HepG2 (cell line): ENCODE results near the gene SUSD2. TPM values are rescaled to one million over a fixed set of nuclear protein-coding genes. Genes with fewer than 3 reads are reported as not detected.

Source experiments
- ARNTL ChIP-seq: sonication (generic); formaldehyde crosslinking; IDR thresholded peaks from 2 replicates; pipeline ENCODE4 v1.4.0; 2020; ENCODE audit warnings: mild to moderate bottlenecking, missing genetic modification reagents
- ELF1 ChIP-seq: sonication (generic); formaldehyde crosslinking; IDR thresholded peaks from 2 replicates; pipeline ENCODE4 v1.4.0; 2020; ENCODE audit warnings: missing genetic modification reagents
- FOXM1 ChIP-seq: sonication (generic); formaldehyde crosslinking; IDR thresholded peaks from 2 replicates; pipeline ENCODE4 v1.5.0; 2020; ENCODE audit warnings: missing genetic modification reagents
- HMG20B ChIP-seq: conservative IDR thresholded peaks from 2 replicates; pipeline ENCODE4 v1.6.1; 2016; ENCODE audit warnings: missing genetic modification reagents, missing compliant biosample characterization
- HNF4A ChIP-seq: sonication (generic); formaldehyde crosslinking; IDR thresholded peaks from 2 replicates; pipeline ENCODE4 v1.4.0; 2020; ENCODE audit warnings: missing genetic modification reagents
- KLF13 ChIP-seq: sonication (generic); formaldehyde crosslinking; IDR thresholded peaks from 2 replicates; pipeline ENCODE4 v1.4.0; 2020; ENCODE audit warnings: mild to moderate bottlenecking, missing genetic modification reagents
- MYPOP ChIP-seq: sonication (generic); formaldehyde crosslinking; IDR thresholded peaks from 2 replicates; pipeline ENCODE4 v1.8.1; 2023; ENCODE audit warnings: mild to moderate bottlenecking, moderate library complexity, missing genetic modification reagents
- ONECUT2 ChIP-seq: sonication (generic); formaldehyde crosslinking; IDR thresholded peaks from 2 replicates; pipeline ENCODE4 v1.4.0; 2020; ENCODE audit warnings: missing genetic modification reagents
- POLR2AphosphoS5 ChIP-seq: IDR thresholded peaks from 2 replicates; pipeline ENCODE4 v1.6.1; 2012; ENCODE audit warnings: low read depth, low read length
- RXRA ChIP-seq: sonication (generic); formaldehyde crosslinking; IDR thresholded peaks from 2 replicates; pipeline ENCODE4 v1.5.1; 2020; ENCODE audit warnings: missing genetic modification reagents
- SIX4 ChIP-seq: sonication (generic); formaldehyde crosslinking; IDR thresholded peaks from 2 replicates; pipeline ENCODE4 v1.4.0; 2020; ENCODE audit warnings: missing genetic modification reagents
- SRSF1 ChIP-seq: fragments of 200-400 bp; formaldehyde crosslinking; optimal IDR thresholded peaks from 2 replicates; pipeline ENCODE3; 2017; ENCODE audit warnings: mild to moderate bottlenecking, low read depth, low read length, moderate library complexity
- TFE3 ChIP-seq: IDR thresholded peaks from 2 replicates; pipeline ENCODE4 v1.6.1; 2016
- TOPORS ChIP-seq: sonication (generic); formaldehyde crosslinking; IDR thresholded peaks from 2 replicates; pipeline ENCODE4 v1.8.0; 2023; ENCODE audit warnings: mild to moderate bottlenecking, missing genetic modification reagents
- ZBTB10 ChIP-seq: sonication (generic); formaldehyde crosslinking; IDR thresholded peaks from 2 replicates; pipeline ENCODE4 v1.4.0; 2020; ENCODE audit warnings: missing genetic modification reagents, borderline replicate concordance
- ZBTB2 ChIP-seq: sonication (generic); formaldehyde crosslinking; IDR thresholded peaks from 2 replicates; pipeline ENCODE4 v1.8.0; 2022; ENCODE audit warnings: low read depth, missing genetic modification reagents
- ZFP41 ChIP-seq: sonication (generic); formaldehyde crosslinking; IDR thresholded peaks from 2 replicates; pipeline ENCODE4 v1.4.0; 2020; ENCODE audit warnings: mild to moderate bottlenecking, missing genetic modification reagents, borderline replicate concordance
- ZFP82 ChIP-seq: sonication (generic); formaldehyde crosslinking; IDR thresholded peaks from 2 replicates; pipeline ENCODE4 v1.5.1; 2020; ENCODE audit warnings: mild to moderate bottlenecking, missing genetic modification reagents, borderline replicate concordance
- ZHX1 ChIP-seq: sonication (generic); formaldehyde crosslinking; IDR thresholded peaks from 2 replicates; pipeline ENCODE4 v1.8.1; 2022; ENCODE audit warnings: low read depth, mild to moderate bottlenecking, missing genetic modification reagents
- ZNF484 ChIP-seq: sonication (generic); formaldehyde crosslinking; IDR thresholded peaks from 2 replicates; pipeline ENCODE4 v1.5.1; 2020; ENCODE audit warnings: mild to moderate bottlenecking, low read depth, missing genetic modification reagents, borderline replicate concordance
- ZNF7 ChIP-seq: IDR thresholded peaks from 2 replicates; pipeline ENCODE4 v1.6.1; 2016; ENCODE audit warnings: missing biosample characterization, missing genetic modification reagents
- polyA plus RNA-seq, 8 experiments: library from polyadenylated mRNA; depleted of rRNA in 3 of 8; stranded (reverse) in 7 of 8; unstranded in 1 of 8; fragments of >200 nt; fragmentation: Illumina TruSeq in 4 of 8; extraction: Trizol in 4 of 8; gene quantifications; 2 replicates each; pipeline versions ENCODE4 v1.2.1 to v1.2.3, GENCODE V29; 2011 to 2016; ENCODE audit warnings: low read depth in 4 of 8, missing spikeins in 1 of 8, mixed read lengths in 1 of 8; ENCODE audit not compliant: insufficient read depth in 1 of 8
- total RNA-seq, 5 experiments: library from RNA; depleted of rRNA; stranded (reverse); fragments of >200 nt; fragmentation: Illumina TruSeq; extraction: Trizol; gene quantifications; 2 replicates each; pipeline ENCODE4 v1.2.3, GENCODE V29; 2016; ENCODE audit warnings: low read depth in 1 of 5

Gene SUSD2
- total and polyA plus RNA-seq, 2 of the 13 experiments (the other 11 are each of a cell fraction or from before 2014, with no cell fraction given): 2.1 to 11.0 TPM

GRCh38 chr22:24156141-24156912 lies 25.0 kb upstream of the SUSD2 start (continued):
- no peak for TF ChIP-seq ZHX1
- TF ChIP-seq ZFP82 (CRISPR knock-in tag): no peak
- TF ChIP-seq ZBTB2 (CRISPR knock-in tag): no peak
- TF ChIP-seq MYPOP (CRISPR knock-in tag): peak; percentile 91; the same call in 1 of the 2 replicates
- TF ChIP-seq RXRA: no peak
- TF ChIP-seq ZNF484 (CRISPR knock-in tag): no peak
- TF ChIP-seq ZNF7 (CRISPR knock-in tag): no peak
- no peak for TF ChIP-seq ZFP41 (CRISPR knock-in tag)
- TF ChIP-seq HMG20B (CRISPR knock-in tag): no peak
- no peak for TF ChIP-seq TOPORS (CRISPR knock-in tag)
- TF ChIP-seq ELF1: no peak
- no peak for TF ChIP-seq TFE3 (CRISPR knock-in tag)
- TF ChIP-seq SRSF1: peak; percentile 72
- no peak for TF ChIP-seq ZBTB10
- TF ChIP-seq ARNTL (CRISPR knock-in tag): no peak
- TF ChIP-seq ONECUT2: no peak
- TF ChIP-seq POLR2AphosphoS5: no peak
- TF ChIP-seq SIX4 (CRISPR knock-in tag): no peak
- TF ChIP-seq FOXM1 (CRISPR knock-in tag): no peak
- no peak for TF ChIP-seq HNF4A (CRISPR knock-in tag)
- TF ChIP-seq KLF13 (CRISPR knock-in tag): no peak
